Stimulated activated CD8-positive, alpha-beta memory T cell treated with anti-CD3 and anti-CD28 coated beads, Interleukin-12 subunit alpha, Interleukin-12 subunit beta, amount 100 ng/mL, for 24 hours (primary cell): Measurements from ENCODE around the gene CCNC.
"Not testable (repeated sequence)": the region's sequence is repeated elsewhere in the genome, so short reads cannot be mapped to it uniquely, and the experiment has no call there.

ENCODE experiments used
- DNase-seq: peaks from one replicate; pipeline ENCODE4 v3.0.0-alpha.2; 2020; ENCODE audit errors: extremely low read depth

CCNC gene

GRCh38 chr6:99603421-99604165 is 35.1 kb upstream of the CCNC start:
- no peak for DNase-seq

- no peak for DNase-seq
Measured at GRCh38 chr6:99602520-99603420, 34.3 kb upstream of the CCNC start.

- DNase-seq, result not testable (repeated sequence)
Measured at GRCh38 chr6:99594696-99595095, 26.2 kb upstream of the CCNC start.

GRCh38 chr6:99592900-99593299 is 24.4 kb upstream of the CCNC start:
- no peak for DNase-seq

GRCh38 chr6:99591673-99592364 is 23.4 kb upstream of the CCNC start:
- no peak for DNase-seq

- no peak for DNase-seq
Measured at GRCh38 chr6:99590728-99591672, 22.5 kb upstream of the CCNC start.

- DNase-seq, result no peak
Measured at GRCh38 chr6:99589907-99590493, 21.5 kb upstream of the CCNC start.

- no peak for DNase-seq
Measured at GRCh38 chr6:99589290-99589672, 20.8 kb upstream of the CCNC start.

GRCh38 chr6:99588618-99589289 is 20.3 kb upstream of the CCNC start:
- no peak for DNase-seq

GRCh38 chr6:99587792-99588191 is 19.3 kb upstream of the CCNC start:
- no peak for DNase-seq

- DNase-seq, result no peak
Measured at GRCh38 chr6:99579781-99580180, 11.3 kb upstream of the CCNC start.

GRCh38 chr6:99575544-99576227 is 7.2 kb upstream of the CCNC start:
- no peak for DNase-seq

GRCh38 chr6:99573980-99574617 is 5.6 kb upstream of the CCNC start:
- no peak for DNase-seq

GRCh38 chr6:99563056-99563723 is 5.3 kb downstream of the CCNC start:
- no peak for DNase-seq

- DNase-seq, result no peak
Measured at GRCh38 chr6:99560668-99561067, 7.8 kb downstream of the CCNC start.

- DNase-seq, result no peak
Measured at GRCh38 chr6:99559057-99559456, 9.4 kb downstream of the CCNC start.

- DNase-seq, result no peak
Measured at GRCh38 chr6:99553888-99554287, 14.6 kb downstream of the CCNC start.

GRCh38 chr6:99550046-99550748 is 18.3 kb downstream of the CCNC start:
- DNase-seq, result no peak
